GM18858 (cell line): ENCODE measurements around the gene FRY.

Experiments
- ATAC-seq: cut with Tn5 transposase; IDR thresholded peaks from one replicate; pipeline ENCODE4 v1.9.1; 2021; ENCODE audit not compliant: unreplicated experiment

Gene FRY

GRCh38 chr13:32079587-32079986 is 48.0 kb downstream of the FRY start:
- no peak for ATAC-seq

GRCh38 chr13:32080328-32080744 is 48.8 kb downstream of the FRY start:
- ATAC-seq: no peak

DNA sequence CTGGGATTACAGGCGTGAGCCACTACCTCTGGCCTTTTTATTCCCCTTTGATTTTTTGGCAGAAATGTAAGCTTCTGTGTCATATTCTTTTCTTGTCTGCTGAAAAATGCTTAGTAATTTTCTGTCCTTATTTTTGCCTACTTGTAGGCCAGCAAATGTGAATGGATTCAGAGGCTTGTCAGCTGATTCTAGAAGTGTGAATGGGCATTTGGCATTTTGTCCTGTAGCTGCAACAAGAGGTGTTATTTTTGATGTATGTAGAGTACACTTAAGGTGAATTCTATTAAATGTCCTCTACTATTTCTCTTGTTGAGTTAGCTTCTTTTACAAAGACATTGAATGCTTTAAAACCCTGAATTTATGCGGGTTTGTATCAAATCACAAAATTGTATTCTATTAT is 50.0 kb downstream of the FRY start:
- ATAC-seq: no peak

- no peak for ATAC-seq
These were observed 54.8 kb downstream of the FRY start for GRCh38 chr13:32086366-32086765.

GRCh38 chr13:32086791-32087441 is 55.3 kb downstream of the FRY start:
- no peak for ATAC-seq

DNA sequence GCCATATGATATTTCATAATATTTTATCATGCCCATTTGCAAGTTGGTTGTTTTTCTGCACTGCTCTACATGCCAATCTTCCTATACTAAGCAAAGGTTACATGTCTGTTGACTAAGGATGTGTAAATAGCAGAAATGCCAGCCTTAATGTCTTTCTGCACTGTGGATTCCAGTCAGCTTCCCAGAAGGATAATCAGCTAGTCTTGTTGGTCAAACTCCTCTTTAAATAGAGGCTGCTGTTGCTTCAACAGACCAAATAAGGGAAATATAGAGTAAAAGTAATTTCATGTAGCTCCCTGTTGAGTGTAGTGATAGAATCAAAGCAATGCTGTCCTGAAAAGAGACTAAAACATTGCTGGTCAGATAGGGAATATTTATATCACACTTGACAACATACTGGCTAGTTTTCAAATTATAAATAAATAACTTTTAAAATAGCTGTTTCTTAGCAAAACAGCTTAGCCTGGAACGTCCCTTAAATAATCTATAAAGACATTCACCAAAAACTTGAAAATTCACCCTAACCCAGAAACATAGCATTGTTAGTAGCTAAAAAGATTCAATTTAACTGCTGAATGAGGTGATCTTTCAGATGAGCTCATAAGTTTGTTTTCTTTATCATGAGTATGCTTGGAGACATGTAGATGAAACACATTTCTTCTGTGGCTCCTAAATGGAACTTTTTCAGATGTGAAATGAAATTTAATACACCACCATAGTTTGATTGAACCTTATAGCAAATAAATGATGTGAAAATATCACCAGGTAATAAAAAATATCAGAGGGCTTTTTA is 56.6 kb downstream of the FRY start:
- no peak for ATAC-seq

GRCh38 chr13:32092496-32092895 is 60.9 kb downstream of the FRY start:
- no peak for ATAC-seq

- ATAC-seq: no peak
These were observed 61.4 kb downstream of the FRY start for GRCh38 chr13:32093006-32093405.

DNA sequence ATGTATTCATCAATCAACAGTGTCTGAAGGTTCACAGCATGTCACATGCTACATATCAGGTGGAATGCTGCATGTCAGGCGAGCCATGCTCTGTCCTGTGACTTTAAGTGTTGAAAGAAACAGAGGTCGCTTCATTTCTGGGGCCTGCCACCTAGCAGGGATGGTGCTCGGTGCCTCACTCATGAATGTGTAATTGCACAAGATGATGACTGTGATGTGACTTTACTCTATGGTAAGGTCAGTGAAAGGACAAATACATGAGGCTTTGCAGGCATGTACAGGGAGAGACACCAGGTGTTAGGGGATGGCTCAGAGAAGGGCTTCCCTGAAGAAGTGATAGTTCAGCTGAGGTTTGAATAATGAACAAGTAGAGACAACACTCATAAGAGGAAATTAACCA is 66.7 kb downstream of the FRY start:
- ATAC-seq: no peak

DNA sequence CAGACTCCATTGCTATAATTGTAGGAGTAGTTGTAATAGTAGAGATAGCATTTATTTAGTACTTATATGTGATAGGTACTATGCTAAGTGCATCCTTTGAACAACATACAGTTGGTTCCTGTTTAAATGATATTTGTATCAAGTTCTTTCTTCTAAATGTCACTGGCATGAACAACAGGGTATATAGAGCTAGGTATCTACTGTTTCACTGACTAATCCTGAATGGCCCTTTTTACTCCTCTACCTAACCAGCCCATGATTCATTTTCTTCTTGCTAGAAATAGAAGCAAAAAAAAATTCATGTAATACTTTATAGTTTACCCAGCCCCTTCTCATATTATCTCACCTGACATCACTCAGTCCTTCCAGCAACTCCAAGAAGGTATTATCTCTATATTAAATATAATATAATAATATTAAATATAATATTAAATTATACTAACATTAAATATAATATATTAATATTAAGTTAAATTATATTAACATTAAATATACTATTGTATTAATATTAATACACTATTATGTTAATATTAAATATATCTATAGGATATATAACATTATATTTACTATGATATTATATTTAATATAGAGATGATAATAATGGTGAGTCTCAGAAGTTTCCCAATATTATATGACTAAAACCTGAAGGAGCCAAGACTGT is 74.2 kb downstream of the FRY start:
- no peak for ATAC-seq

- no peak for ATAC-seq
These were observed 75.9 kb downstream of the FRY start for GRCh38 chr13:32107474-32107873.

GRCh38 chr13:32107973-32108372 is 76.4 kb downstream of the FRY start:
- ATAC-seq: no peak

GRCh38 chr13:32113532-32113931 is 82.0 kb downstream of the FRY start:
- no peak for ATAC-seq

GRCh38 chr13:32114284-32114950 is 82.8 kb downstream of the FRY start:
- ATAC-seq: no peak

DNA sequence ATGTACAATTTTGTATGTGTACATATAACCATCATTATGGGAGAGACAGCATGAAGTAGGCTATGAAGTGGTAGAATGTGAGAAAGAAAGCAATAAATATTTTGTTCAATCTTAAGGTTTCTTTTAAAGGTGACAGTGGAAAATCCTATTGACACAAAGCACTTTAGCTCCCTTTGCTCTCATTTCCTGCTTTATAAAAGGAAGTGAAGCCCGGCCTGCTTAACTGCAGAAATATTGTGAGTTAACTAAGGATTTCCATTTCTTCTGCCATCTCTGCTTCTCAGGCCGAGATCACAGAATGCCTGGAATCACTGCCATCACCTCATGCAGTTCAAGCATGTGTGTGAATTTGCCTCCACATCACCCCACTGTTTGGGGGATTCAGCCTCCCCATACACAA is 83.5 kb downstream of the FRY start:
- ATAC-seq: no peak

GRCh38 chr13:32116210-32116609 is 84.6 kb downstream of the FRY start:
- no peak for ATAC-seq

- no peak for ATAC-seq
These were observed 85.4 kb downstream of the FRY start for GRCh38 chr13:32117001-32117400.

DNA sequence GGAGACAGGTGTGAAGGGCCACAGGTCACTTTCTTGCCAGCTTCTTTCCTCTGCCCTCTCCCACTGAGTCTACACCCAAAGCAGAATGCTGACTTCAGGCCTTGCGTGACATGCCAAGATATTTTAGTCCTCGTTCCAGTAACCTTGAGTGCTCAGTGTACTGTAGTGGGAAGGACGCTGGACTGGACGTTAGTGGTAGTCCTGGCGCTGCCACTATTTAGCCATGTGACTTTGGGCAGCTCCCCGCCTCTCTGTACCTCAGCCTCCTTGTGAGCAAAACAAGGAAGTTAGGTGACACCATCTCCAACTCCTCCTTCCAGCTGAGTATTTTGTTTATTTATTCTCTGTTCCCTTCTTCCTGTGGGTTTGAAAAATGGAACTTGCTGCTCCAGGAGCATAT is 86.1 kb downstream of the FRY start:
- ATAC-seq: no peak

- ATAC-seq: no peak
These were observed 89.7 kb downstream of the FRY start for GRCh38 chr13:32121316-32121715.

- ATAC-seq: no peak
These were observed 93.2 kb downstream of the FRY start for GRCh38 chr13:32124743-32125142.

GRCh38 chr13:32125221-32125689 is 93.7 kb downstream of the FRY start:
- ATAC-seq: no peak
